Naive B cell (primary cell): ENCODE data around the gene AMPD2. TPM values are rescaled to one million over a fixed set of nuclear protein-coding genes. Genes with fewer than 3 reads are reported as not detected.

ENCODE experiments used
- ATAC-seq, 2 donors: fragments of 150-1000 bp; cut with Tn5 transposase; 2 replicates each; pipeline ENCODE4 v1.10.0; 2021; ENCODE audit warnings: low read depth in 2 of 2, mild to moderate bottlenecking in 2 of 2, moderate library complexity in 2 of 2
- DNase-seq: peaks from one replicate; pipeline ENCODE4 v3.0.0; 2022
- H3K27ac Mint-ChIP-seq, 6 donors: one replicate each; pipeline ENCODE4 v1.8.0; 2020 to 2022; ENCODE audit warnings: mild to moderate bottlenecking in 6 of 6, mixed read lengths in 6 of 6, moderate library complexity in 5 of 6, inconsistent platforms in 2 of 6
- H3K27me3 Mint-ChIP-seq, 3 donors: one replicate each; pipeline ENCODE4 v1.8.0; 2021 to 2022; ENCODE audit warnings: mixed read lengths in 3 of 3, mild to moderate bottlenecking in 1 of 3
- H3K36me3 Mint-ChIP-seq, 2 donors: one replicate each; pipeline ENCODE4 v1.8.0; 2020 to 2022; ENCODE audit warnings: mixed read lengths in 2 of 2, inconsistent platforms in 1 of 2, mild to moderate bottlenecking in 1 of 2
- H3K4me1 Mint-ChIP-seq, 3 donors: one replicate each; pipeline ENCODE4 v1.8.0; 2020 to 2022; ENCODE audit warnings: mixed read lengths in 3 of 3, inconsistent platforms in 1 of 3, mild to moderate bottlenecking in 1 of 3, moderate library complexity in 1 of 3
- H3K4me3 Mint-ChIP-seq, 8 donors: one replicate each; pipeline ENCODE4 v1.8.0; 2020 to 2022; ENCODE audit warnings: mild to moderate bottlenecking in 8 of 8, mixed read lengths in 8 of 8, moderate library complexity in 8 of 8, inconsistent platforms in 2 of 8
- H3K9me3 Mint-ChIP-seq, 7 donors: one replicate each; pipeline ENCODE4 v1.8.0; 2020 to 2022; ENCODE audit warnings: mixed read lengths in 7 of 7, mild to moderate bottlenecking in 5 of 7, inconsistent platforms in 2 of 7, moderate library complexity in 1 of 7
- polyA plus RNA-seq, 6 donors: library from polyadenylated mRNA; unstranded; fragments of 300-500 nt; fragmentation: Illumina TruSeq; gene quantifications; one replicate each; pipeline ENCODE4 v1.2.3, GENCODE V29; 2021; ENCODE audit warnings: low read depth in 6 of 6

Gene AMPD2
- polyA plus RNA-seq, 6 donors from 2014 or later, result 14.3 to 34.9 (median 25.6) TPM

DNA sequence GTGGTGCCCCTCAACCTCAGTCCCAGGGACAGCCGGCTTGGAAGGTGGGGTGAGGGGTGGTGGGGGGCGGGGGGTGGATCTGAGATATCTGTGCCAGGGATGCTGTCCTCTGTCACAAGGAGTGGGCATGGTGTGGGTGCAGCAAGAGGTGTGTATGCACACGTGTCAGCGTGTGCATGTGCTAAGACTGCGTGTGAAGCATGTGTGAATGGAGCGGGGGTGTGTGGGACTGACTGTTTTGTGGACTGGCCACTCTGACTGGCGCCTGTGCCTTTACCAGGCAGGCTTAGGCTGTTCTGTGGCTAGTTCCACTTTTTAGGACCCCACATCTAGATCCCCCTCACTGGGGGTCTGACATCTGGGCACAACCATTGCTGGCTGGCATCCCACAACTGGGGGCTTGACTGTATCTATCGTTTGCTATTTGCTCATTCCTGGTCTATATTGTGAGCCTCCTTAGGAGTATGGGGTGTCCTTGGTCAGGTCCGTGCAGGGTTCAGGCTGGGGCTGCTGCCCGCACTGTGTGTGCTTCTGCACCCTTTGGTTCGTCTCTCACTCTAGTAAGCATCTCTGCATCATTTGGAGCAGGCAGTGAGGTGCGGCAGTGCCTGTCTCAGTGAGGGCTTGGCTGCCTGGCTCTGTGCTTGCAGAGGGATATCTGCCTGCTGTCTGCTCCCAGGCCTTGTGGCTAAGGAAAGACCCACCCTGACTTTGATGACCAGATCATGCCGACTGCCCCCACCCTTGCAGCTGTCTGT lies 1.9 kb downstream of the AMPD2 start:
- DNase-seq, result no peak
- Mint-ChIP-seq H3K4me3 (peak overlapping the region; percentile 93 to 99 (median 98)), H3K9me3 (no peaks in the 10 kb centered on the region), H3K4me1 (peaks cover 57 to 81% (median 64%) of the 10 kb centered on the region in 3 donors), H3K27ac (peak overlapping the region; percentile 42 to 97 (median 87)), H3K27me3 (no peaks in the 10 kb centered on the region), H3K36me3 (peaks cover 0 to 7% of the 10 kb centered on the region in 2 donors)
- no peak for ATAC-seq

DNA sequence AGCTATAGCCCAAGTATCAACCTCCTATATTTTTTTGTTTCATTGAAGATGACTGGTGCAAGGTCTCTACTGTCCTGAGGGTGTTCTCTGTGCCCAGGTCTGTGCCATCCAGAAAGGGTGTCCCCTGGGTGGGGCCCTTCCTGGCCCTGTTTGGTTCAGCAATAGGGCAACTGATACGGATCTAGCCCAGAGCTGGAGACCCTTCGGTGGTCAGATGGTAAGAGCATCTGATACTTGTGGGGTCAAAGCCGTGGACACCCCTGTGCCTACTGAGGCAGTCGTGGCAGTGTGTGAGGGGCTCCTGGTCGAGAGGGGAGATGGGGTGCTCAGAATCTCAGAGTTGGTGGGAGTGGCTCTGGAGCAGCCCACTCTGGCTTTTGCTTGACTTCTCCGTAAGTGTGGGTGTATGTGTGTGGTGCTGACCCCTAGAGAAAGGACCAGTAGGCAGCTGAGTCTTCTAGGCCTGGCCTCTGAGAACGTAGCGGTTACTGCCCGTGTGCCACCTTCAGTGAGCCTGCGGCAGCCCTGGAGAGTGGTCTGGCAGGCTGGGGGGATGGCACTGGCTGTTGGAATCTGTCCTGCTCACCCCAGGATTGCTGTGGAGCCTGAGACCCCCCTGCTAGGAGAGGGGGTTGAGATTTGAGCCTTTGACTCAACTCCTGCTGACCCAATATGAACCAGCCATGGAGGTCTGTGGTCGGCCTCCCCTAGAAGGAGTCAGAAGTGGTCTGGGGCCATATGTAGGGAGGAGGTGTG lies 2.7 kb downstream of the AMPD2 start:
- DNase-seq (no peak), ATAC-seq (no peak)
- Mint-ChIP-seq H3K4me3 (peak overlapping the region in 7 of 8 donors; percentile 93 to 99 (median 98)), H3K27me3 (no peaks in the 10 kb centered on the region), H3K9me3 (no peaks in the 10 kb centered on the region), H3K36me3 (peaks cover 0 to 10% of the 10 kb centered on the region in 2 donors), H3K27ac (peak overlapping the region in 5 of 6 donors; percentile 42 to 97 (median 81)), H3K4me1 (peaks cover 57 to 79% (median 61%) of the 10 kb centered on the region in 3 donors)

DNA sequence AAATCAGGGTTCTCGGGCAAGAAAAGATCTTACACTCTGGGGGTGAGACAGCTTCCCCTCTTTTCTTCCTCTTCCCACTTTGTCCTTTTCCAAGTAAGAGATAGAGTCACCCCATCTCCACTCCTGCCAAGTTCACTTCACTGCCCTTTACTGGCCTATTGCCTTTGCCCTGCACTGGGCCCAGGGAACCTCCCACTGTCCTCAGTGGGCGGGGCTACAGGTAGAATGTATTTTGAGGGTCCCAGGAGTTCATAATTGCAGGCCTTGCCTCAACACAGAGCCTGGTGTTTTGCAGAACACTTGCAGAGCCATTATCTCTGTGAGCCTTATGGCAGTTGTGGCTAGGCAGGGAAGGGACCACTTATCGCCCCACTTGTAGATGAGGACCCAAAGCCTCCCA lies 3.3 kb downstream of the AMPD2 start:
- H3K4me3 Mint-ChIP-seq, result peak overlapping the region in 7 of 8 donors; percentile 59 to 99 (median 84)
- no peak for DNase-seq

DNA sequence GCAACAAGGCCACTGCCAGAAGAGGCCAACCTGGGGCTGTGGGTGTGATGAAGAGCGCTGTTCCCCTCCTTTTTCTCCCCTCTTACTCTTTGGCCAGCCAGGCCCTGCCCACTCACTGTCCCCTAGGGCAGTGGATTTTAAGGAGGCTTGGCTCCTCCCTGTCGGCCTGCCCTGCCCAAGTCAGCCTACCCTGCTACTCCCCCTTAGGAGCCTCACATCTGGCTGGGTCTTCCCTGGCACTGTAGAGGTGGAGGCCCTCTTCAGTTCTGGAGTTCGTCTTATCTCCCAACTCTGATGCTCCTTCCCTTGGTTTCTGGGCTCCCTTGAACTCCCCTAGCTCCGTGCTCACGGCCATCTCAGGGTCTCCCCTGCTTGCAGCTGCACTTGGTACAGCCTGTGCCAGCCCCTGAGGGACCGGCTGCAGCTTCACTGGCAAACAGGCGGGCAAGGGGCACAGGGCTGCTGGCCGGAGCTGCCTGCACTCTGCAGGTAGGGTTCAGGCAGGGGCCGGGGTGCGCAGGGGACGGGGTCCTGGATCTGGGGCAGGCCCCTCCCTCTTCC lies 4.0 kb downstream of the AMPD2 start:
- Mint-ChIP-seq H3K4me1 (peaks cover 53 to 74% (median 62%) of the 10 kb centered on the region in 3 donors), H3K9me3 (no peaks in the 10 kb centered on the region), H3K36me3 (peaks cover 0 to 20% of the 10 kb centered on the region in 2 donors), H3K27ac (peak overlapping the region; percentile 76 to 92 (median 85)), H3K27me3 (no peaks in the 10 kb centered on the region), H3K4me3 (peak overlapping the region; percentile 35 to 99 (median 84))
- DNase-seq, result no peak
- ATAC-seq, result no peak

More for the DNA sequence above, 3.3 kb downstream of the AMPD2 start:
- no peaks in the 10 kb centered on the region for H3K27me3 Mint-ChIP-seq
- ATAC-seq, result no peak
- H3K4me1 Mint-ChIP-seq, result peaks cover 57 to 79% (median 65%) of the 10 kb centered on the region in 3 donors
- no peaks in the 10 kb centered on the region for H3K9me3 Mint-ChIP-seq
- peaks cover 0 to 15% of the 10 kb centered on the region in 2 donors for H3K36me3 Mint-ChIP-seq
- peak overlapping the region in 3 of 6 donors; percentile 42 to 78 (median 48) for H3K27ac Mint-ChIP-seq

DNA sequence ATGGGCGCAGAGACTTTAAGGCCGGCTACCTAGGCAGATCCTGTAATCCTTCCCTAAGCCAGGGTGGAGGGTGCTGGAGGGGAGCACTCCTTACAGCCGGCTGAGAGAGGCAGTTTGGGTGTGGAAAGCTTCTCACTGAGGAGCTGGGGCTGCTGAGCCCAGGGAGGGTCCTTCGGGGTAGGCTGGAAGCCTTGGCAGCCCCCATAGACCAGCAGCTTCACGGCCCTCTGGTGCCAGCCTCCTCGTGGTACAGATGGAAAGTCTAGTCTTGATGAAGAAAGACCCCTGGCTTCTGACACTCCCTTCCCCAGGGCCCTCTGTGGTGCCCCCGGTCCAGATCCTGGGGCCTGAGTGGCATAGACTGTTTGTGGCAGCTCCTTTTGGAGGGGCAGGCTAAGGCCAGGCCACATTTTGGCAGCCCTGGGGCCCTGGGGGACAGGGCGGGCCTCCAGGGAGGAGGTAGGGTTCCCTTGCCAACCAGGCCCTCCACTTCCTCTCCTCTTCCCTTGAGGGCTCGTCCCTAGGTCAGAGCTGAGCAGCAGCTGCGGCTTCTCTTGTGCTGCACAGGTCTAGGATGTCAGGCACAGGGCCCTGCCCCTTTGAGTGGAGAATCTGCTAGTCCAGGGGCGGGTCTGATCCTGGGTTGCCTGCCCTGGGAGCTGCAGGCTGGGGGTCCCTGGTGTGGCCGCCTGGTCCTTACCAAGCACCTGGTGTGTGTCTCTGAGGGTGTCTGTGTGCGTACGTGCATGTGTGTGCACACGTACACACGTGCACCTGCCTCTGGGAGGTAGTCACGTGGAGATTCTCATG lies 4.8 kb downstream of the AMPD2 start:
- Mint-ChIP-seq H3K27me3 (no peaks in the 10 kb centered on the region), H3K9me3 (no peaks in the 10 kb centered on the region), H3K27ac (peak overlapping the region in 5 of 6 donors; percentile 78 to 92 (median 86)), H3K4me1 (peaks cover 47 to 68% (median 57%) of the 10 kb centered on the region in 3 donors), H3K4me3 (peak overlapping the region; percentile 66 to 99 (median 83)), H3K36me3 (peaks cover 0 to 24% of the 10 kb centered on the region in 2 donors)
- peak; percentile 43 to 45 for ATAC-seq
- DNase-seq, result peak; percentile 53

DNA sequence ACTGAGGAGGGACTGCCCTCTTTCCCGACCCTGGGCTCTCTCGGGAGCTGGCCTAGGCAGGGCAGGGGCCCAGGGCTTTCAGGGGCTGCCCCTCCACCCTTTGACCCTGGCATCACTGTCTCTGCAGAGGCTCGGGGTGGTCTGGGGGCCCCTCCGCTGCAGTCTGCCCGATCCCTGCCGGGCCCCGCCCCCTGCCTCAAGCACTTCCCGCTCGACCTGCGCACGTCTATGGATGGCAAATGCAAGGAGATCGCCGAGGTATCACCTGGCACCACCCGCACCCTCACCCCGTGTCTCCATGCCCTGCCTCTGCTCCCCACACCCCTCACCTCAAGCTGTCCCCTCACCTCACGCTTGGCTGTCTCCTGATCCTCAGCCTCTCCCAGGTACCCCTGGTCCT lies 5.5 kb downstream of the AMPD2 start:
- Mint-ChIP-seq H3K27ac (peak overlapping the region in 3 of 6 donors; percentile 50 to 92 (median 78)), H3K27me3 (no peaks in the 10 kb centered on the region), H3K4me3 (peak overlapping the region in 4 of 8 donors; percentile 56 to 99 (median 76)), H3K36me3 (peaks cover 0 to 31% of the 10 kb centered on the region in 2 donors), H3K9me3 (no peaks in the 10 kb centered on the region), H3K4me1 (peaks cover 44 to 60% (median 51%) of the 10 kb centered on the region in 3 donors)
- DNase-seq, result no peak
- no peak for ATAC-seq

DNA sequence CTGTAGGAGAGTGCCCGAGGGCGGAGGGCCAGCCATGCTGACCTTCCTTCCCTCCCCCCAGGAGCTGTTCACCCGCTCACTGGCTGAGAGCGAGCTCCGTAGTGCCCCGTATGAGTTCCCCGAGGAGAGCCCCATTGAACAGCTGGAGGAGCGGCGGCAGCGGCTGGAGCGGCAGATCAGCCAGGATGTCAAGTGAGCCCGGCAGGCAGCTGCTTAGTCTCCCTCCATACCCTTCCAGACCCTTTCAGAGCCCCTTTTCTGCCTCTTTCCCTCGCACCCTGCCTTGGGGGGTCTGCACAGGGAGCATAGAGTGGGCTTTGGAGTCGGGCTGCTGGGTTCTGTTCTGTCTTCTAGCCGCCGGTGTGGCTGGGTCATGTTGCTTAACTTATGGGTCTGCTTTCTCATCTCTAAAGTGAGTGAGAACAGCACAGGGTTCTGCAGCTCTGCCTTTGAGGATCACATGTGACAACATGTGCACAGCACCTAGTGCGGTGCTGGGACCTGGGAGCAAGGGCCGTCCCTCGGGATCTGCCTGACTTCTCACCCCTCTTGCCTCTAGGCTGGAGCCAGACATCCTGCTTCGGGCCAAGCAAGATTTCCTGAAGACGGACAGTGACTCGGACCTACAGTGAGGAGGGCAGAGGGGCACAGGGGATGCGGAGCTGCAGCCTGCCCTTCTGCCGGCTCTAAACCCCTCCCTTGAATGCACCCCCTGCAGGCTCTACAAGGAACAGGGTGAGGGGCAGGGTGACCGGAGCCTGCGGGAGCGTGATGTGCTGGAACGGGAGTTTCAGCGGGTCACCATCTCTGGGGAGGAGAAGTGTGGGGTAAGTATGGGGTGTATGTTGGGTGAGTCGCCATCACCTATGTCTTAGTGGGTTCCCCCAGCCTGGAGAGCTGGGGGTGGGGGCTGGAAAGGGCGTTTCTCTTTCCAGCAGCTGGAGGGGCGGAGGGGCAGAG lies 6.2 kb downstream of the AMPD2 start:
- H3K27ac Mint-ChIP-seq, result peak overlapping the region in 5 of 6 donors; percentile 30 to 92 (median 78)
- no peaks in the 10 kb centered on the region for H3K27me3 Mint-ChIP-seq
- ATAC-seq, result no peak
- no peak for DNase-seq
- H3K36me3 Mint-ChIP-seq, result peaks cover under 1 to 31% of the 10 kb centered on the region in 2 donors
- H3K4me3 Mint-ChIP-seq, result peak overlapping the region in 2 of 8 donors; percentile 56 to 58
- H3K4me1 Mint-ChIP-seq, result peaks cover 43 to 53% (median 46%) of the 10 kb centered on the region in 3 donors
- no peaks in the 10 kb centered on the region for H3K9me3 Mint-ChIP-seq

DNA sequence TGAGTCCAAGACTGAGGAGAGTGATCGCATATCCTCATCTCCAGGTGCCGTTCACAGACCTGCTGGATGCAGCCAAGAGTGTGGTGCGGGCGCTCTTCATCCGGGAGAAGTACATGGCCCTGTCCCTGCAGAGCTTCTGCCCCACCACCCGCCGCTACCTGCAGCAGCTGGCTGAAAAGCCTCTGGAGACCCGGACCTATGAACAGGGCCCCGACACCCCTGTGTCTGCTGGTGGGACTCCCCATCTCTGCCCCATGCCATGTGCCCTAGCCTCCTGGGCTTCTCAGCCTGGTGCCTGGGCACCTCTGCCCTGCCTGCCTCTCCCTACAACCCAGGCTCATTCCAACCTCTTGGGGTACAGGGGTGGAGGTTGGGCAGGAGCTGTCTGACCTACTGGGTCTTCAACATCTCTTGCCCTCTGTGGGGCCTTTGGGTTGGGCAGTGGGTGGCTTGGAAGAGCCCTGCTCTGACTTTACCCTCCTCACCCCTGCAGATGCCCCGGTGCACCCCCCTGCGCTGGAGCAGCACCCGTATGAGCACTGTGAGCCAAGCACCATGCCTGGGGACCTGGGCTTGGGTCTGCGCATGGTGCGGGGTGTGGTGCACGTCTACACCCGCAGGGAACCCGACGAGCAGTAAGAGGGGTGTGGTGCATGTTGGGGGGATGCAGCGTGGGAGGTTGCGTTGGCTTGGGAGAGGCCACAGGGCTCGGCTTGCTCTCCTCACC lies 7.2 kb downstream of the AMPD2 start:
- H3K9me3 Mint-ChIP-seq, result no peaks in the 10 kb centered on the region
- H3K27ac Mint-ChIP-seq, result peak overlapping the region in 2 of 6 donors; percentile 67 to 78
- DNase-seq, result no peak
- peaks cover 34 to 47% (median 38%) of the 10 kb centered on the region in 3 donors for H3K4me1 Mint-ChIP-seq
- ATAC-seq, result no peak
- no peaks in the 10 kb centered on the region for H3K27me3 Mint-ChIP-seq
- no peak overlapping the region for H3K4me3 Mint-ChIP-seq
- H3K36me3 Mint-ChIP-seq, result peaks cover 4 to 31% of the 10 kb centered on the region in 2 donors

DNA sequence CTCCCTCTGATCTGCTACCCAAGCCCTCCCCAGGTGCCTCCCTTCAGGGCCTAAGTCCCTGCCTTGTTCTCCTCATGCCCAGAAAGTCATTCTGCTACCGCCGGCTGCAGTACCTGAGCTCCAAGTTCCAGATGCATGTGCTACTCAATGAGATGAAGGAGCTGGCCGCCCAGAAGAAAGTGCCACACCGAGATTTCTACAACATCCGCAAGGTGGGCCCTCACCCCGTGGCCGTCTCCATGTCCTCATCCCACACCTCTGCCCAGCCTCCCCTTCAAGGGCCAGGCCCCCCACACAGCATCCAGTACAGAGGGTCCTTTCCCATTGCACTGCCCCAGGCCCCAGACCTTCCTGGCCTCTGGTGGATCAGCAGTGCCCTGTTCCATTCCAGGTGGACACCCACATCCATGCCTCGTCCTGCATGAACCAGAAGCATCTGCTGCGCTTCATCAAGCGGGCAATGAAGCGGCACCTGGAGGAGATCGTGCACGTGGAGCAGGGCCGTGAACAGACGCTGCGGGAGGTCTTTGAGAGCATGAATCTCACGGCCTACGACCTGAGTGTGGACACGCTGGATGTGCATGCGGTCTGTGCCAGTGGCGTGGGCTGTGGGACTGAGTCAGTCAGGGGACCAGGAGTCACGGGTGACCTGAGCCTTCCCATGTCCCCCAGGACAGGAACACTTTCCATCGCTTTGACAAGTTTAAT lies 8.2 kb downstream of the AMPD2 start:
- H3K4me1 Mint-ChIP-seq, result peaks cover 24 to 37% (median 32%) of the 10 kb centered on the region in 3 donors
- H3K9me3 Mint-ChIP-seq, result no peaks in the 10 kb centered on the region
- H3K4me3 Mint-ChIP-seq, result peak overlapping the region in 2 of 8 donors; percentile 14 to 29
- DNase-seq, result no peak
- no peaks in the 10 kb centered on the region for H3K27me3 Mint-ChIP-seq
- H3K36me3 Mint-ChIP-seq, result peaks cover 4 to 31% of the 10 kb centered on the region in 2 donors
- no peak for ATAC-seq
- peak overlapping the region in 2 of 6 donors; percentile 9 to 12 for H3K27ac Mint-ChIP-seq

DNA sequence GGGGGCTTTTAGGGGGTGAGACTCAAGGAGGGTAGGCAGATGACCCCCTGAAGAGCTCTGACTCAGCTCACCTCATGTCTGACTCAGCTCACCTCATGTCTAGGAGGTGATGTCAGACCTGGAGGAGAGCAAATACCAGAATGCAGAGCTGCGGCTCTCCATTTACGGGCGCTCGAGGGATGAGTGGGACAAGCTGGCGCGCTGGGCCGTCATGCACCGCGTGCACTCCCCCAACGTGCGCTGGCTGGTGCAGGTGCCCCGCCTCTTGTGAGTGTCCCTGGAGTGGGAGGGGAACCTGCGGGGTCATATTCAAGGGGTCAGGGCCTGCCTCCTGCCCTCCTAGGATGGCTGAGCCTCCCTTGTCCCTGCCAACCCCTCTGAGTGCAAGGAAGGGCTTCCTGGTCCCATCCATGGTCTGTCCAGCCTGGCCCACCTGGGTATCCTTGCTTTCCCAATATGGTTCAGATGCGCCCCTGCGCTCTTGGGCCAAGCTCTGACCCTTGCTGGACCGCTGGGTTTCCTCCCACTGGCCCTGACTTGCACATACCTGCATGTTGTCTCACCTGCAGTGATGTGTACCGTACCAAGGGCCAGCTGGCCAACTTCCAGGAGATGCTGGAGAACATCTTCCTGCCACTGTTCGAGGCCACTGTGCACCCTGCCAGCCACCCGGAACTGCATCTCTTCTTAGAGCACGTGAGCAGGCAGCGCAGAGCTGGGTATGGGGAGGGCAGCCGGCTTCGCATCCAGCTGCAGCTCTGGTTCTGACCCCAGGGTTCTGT lies 9.1 kb downstream of the AMPD2 start:
- peaks cover 15 to 28% (median 26%) of the 10 kb centered on the region in 3 donors for H3K4me1 Mint-ChIP-seq
- DNase-seq (no peak), ATAC-seq (no peak)
- H3K27ac Mint-ChIP-seq, result peak overlapping the region in 1 of 6 donors; percentile 49
- H3K9me3 Mint-ChIP-seq, result no peaks in the 10 kb centered on the region
- no peaks in the 10 kb centered on the region for H3K27me3 Mint-ChIP-seq
- peak overlapping the region in 1 of 8 donors; percentile 29 for H3K4me3 Mint-ChIP-seq
- peaks cover 4 to 31% of the 10 kb centered on the region in 2 donors for H3K36me3 Mint-ChIP-seq
